HCT116 (cell line): ENCODE measurements around the gene OGFOD2. TPM values are rescaled to one million over a fixed set of nuclear protein-coding genes. Genes with fewer than 3 reads are reported as not detected.

ENCODE experiments used
- ATAC-seq: fragments of 200-7000 bp; cut with Tn5 transposase; 2 replicates; pipeline ENCODE4 v1.9.1; 2020; ENCODE audit warnings: mild to moderate bottlenecking, moderate library complexity
- BruUV-seq: library from RNA; stranded (reverse); fragments of 400-500 nt; replicated peaks from 2 replicates; lab custom pipeline; 2021; lab: Mats Ljungman, UMichigan
- CTCF ChIA-PET: fragments of 300-600 bp; sonication (Branson Sonifier 250); formaldehyde crosslinking; loops from one replicate; lab custom pipeline; 2021; ENCODE audit warnings: antibody characterized with exemption; lab: Charles Lee
- POLR2A ChIA-PET: fragments of 300-600, 350-600 bp; sonication (Branson Sonifier 250); formaldehyde crosslinking; loops from one replicate; lab custom pipeline; 2021; ENCODE audit warnings: antibody characterized with exemption; lab: Charles Lee
- RAD21 ChIA-PET, 2 experiments: fragments of 300-600 bp; sonication (Branson Sonifier 250); formaldehyde crosslinking; loops; one replicate each; lab custom pipeline; 2023; ENCODE audit warnings: low total read pairs in 2 of 2; ENCODE audit not compliant: uncharacterized antibody in 2 of 2, unreplicated experiment in 2 of 2, low non-redundant PET in 1 of 2; lab: Charles Lee
- DNase-seq: peaks from one replicate; pipeline ENCODE4 v3.0.0-alpha.2; 2010; ENCODE audit warnings: low read depth, low spot score
- H2AFZ ChIP-seq: fragments of 200-600 bp; shearing (Covaris generic), sonication (generic); 2 replicates; pipeline ENCODE4 v1.6.1; 2017; ENCODE audit warnings: low read depth, mixed run types, mixed read lengths, antibody characterized with exemption, low read length; ENCODE audit not compliant: poor library complexity, severe bottlenecking
- H3K27ac ChIP-seq: 2 replicates; pipeline ENCODE4 v1.5.1; 2012; ENCODE audit warnings: low read depth, low read length
- H3K27me3 ChIP-seq: fragments of 200-600 bp; sonication (generic); 2 replicates; pipeline ENCODE4 v1.6.1; 2016; ENCODE audit warnings: mixed run types, low read length, mixed read lengths; ENCODE audit not compliant: insufficient read depth
- H3K36me3 ChIP-seq, 2 experiments: fragments of 200-500 bp in 1 of 2; fragments of 200-600 bp in 1 of 2; sonication (Bioruptor generic) in 1 of 2; sonication (generic) in 1 of 2; 2 replicates each; pipeline versions ENCODE4 v1.5.1 to v1.6.1; 2014 to 2016; ENCODE audit warnings: low read length in 2 of 2, inconsistent platforms in 1 of 2, mixed read lengths in 1 of 2, mixed run types in 1 of 2; ENCODE audit not compliant: insufficient read depth in 2 of 2, control insufficient read depth in 1 of 2
- H3K4me1 ChIP-seq, 2 experiments: fragments of 200-600 bp in 1 of 2; sonication (generic) in 1 of 2; 2 replicates each; pipeline versions ENCODE4 v1.5.1 to v1.6.1; 2012 to 2017; ENCODE audit warnings: low read length in 2 of 2, inconsistent platforms in 1 of 2, mild to moderate bottlenecking in 1 of 2, mixed read lengths in 1 of 2, mixed run types in 1 of 2, moderate library complexity in 1 of 2; ENCODE audit not compliant: insufficient read depth in 2 of 2, control insufficient read depth in 1 of 2
- H3K4me2 ChIP-seq: fragments of 200-600 bp; sonication (generic); 2 replicates; pipeline ENCODE4 v1.6.1; 2017; ENCODE audit warnings: mixed run types, low read length, mixed read lengths
- H3K4me3 ChIP-seq, 2 experiments: fragments of 200-600 bp in 1 of 2; sonication (generic) in 1 of 2; replicated peaks in 1 of 2; 2 replicates each; pipeline ENCODE4 v1.5.1; 2011 to 2016; ENCODE audit warnings: low read length in 2 of 2, control low read depth in 1 of 2, low read depth in 1 of 2, mild to moderate bottlenecking in 1 of 2, mixed read lengths in 1 of 2, mixed run types in 1 of 2
- H3K79me2 ChIP-seq: fragments of 200-600 bp; sonication (generic); 2 replicates; pipeline ENCODE4 v1.6.1; 2017; ENCODE audit warnings: mild to moderate bottlenecking, mixed run types, low read length, moderate library complexity, mixed read lengths; ENCODE audit not compliant: insufficient read depth
- H3K9ac ChIP-seq: fragments of 200-600 bp; sonication (generic); 2 replicates; pipeline ENCODE4 v1.6.1; 2016; ENCODE audit warnings: low read length, mixed read lengths
- H3K9me2 ChIP-seq: fragments of 200-600 bp; sonication (generic), shearing (Covaris generic); 2 replicates; pipeline ENCODE4 v1.6.1; 2017; ENCODE audit warnings: mixed run types, mild to moderate bottlenecking, moderate library complexity; ENCODE audit not compliant: insufficient read depth
- H3K9me3 ChIP-seq, 2 experiments: fragments of 200-500 bp in 1 of 2; fragments of 200-600 bp in 1 of 2; sonication (Bioruptor generic) in 1 of 2; sonication (generic) in 1 of 2; 2 replicates each; pipeline ENCODE4 v1.6.1; 2014 to 2017; ENCODE audit warnings: low read length in 2 of 2, mixed read lengths in 2 of 2, inconsistent platforms in 1 of 2, low read depth in 1 of 2, mild to moderate bottlenecking in 1 of 2, mixed run types in 1 of 2, moderate library complexity in 1 of 2; ENCODE audit not compliant: control insufficient read depth in 1 of 2, insufficient read depth in 1 of 2
- H4K20me1 ChIP-seq: fragments of 200-600 bp; sonication (generic), shearing (Covaris generic); 2 replicates; pipeline ENCODE4 v1.6.1; 2017; ENCODE audit warnings: mixed run types, mild to moderate bottlenecking, moderate library complexity; ENCODE audit not compliant: insufficient read depth
- CBX3 ChIP-seq: IDR thresholded peaks from 2 replicates; pipeline ENCODE4 v1.6.1; 2012; ENCODE audit warnings: low read depth
- CEBPB ChIP-seq: IDR thresholded peaks from 2 replicates; pipeline ENCODE4 v1.6.1; 2012; ENCODE audit warnings: low read depth
- EGR1 ChIP-seq: IDR thresholded peaks from 2 replicates; pipeline ENCODE4 v1.6.1; 2012; ENCODE audit warnings: low read depth
- EZH2 ChIP-seq: fragments of 200-600 bp; sonication (generic); IDR thresholded peaks from 2 replicates; pipeline ENCODE4 v1.6.1; 2017; ENCODE audit warnings: antibody characterized with exemption, mixed run types
- EZH2phosphoT487 ChIP-seq: fragments of 200-600 bp; IDR thresholded peaks from 2 replicates; pipeline ENCODE4 v1.6.1; 2018; ENCODE audit warnings: antibody characterized with exemption, borderline replicate concordance
- FOSL1 ChIP-seq: IDR thresholded peaks from 2 replicates; pipeline ENCODE4 v1.6.1; 2012; ENCODE audit warnings: low read depth
- JUND ChIP-seq: IDR thresholded peaks from 2 replicates; pipeline ENCODE4 v1.6.1; 2012
- POLR2A ChIP-seq: IDR thresholded peaks from 2 replicates; pipeline ENCODE4 v1.7.0; 2011; ENCODE audit warnings: borderline replicate concordance; ENCODE audit not compliant: insufficient read depth, insufficient read length; ENCODE audit errors: extremely low read depth
- POLR2AphosphoS5 ChIP-seq: IDR thresholded peaks from 2 replicates; pipeline ENCODE4 v1.6.1; 2011; ENCODE audit warnings: mild to moderate bottlenecking, low read depth, low read length, moderate library complexity
- SIN3A ChIP-seq: IDR thresholded peaks from 2 replicates; pipeline ENCODE4 v1.6.1; 2012; ENCODE audit warnings: low read depth
- SRF ChIP-seq: IDR thresholded peaks from 2 replicates; pipeline ENCODE4 v1.6.1; 2012; ENCODE audit warnings: low read depth
- YY1 ChIP-seq: IDR thresholded peaks from 2 replicates; pipeline ENCODE4 v1.6.1; 2011; ENCODE audit warnings: low read length, low read depth, moderate library complexity, mild to moderate bottlenecking; ENCODE audit not compliant: insufficient replicate concordance; ENCODE audit errors: extremely low read depth
- ZNF274 ChIP-seq: fragments of 200-500 bp; sonication (Bioruptor generic); IDR thresholded peaks from 2 replicates; pipeline ENCODE4 v1.6.1; 2014; ENCODE audit warnings: mild to moderate bottlenecking, low read depth, low read length, inconsistent platforms
- intact Hi-C: fragments of 100-400 bp; cut with micrococcal nuclease; formaldehyde crosslinking; loops from 2 replicates; pipeline ENCODE4 v1.10.0; 2022
- total RNA-seq: library from RNA; stranded (reverse); gene quantifications from one replicate; pipeline ENCODE4 v1.2.1, GENCODE V29; 2021; ENCODE audit not compliant: unreplicated experiment
- TF ChIP-seq, protein P1 (sequence below): IDR thresholded peaks from 2 replicates; pipeline ENCODE4 v1.6.1; 2012
- TF ChIP-seq, protein P2 (sequence below): IDR thresholded peaks from 2 replicates; pipeline ENCODE4 v1.6.1; 2012

Gene OGFOD2
- total RNA-seq, 1 experiment from 2014 or later = 29.5 TPM

- ChIA-PET RAD21 (no interaction called here), POLR2A (no interaction called here), CTCF (no interaction called here)
- Histone ChIP-seq H3K27me3 (no peaks in the 10 kb centered on the region), H3K9ac (no peak overlapping the region), H3K4me1 (no peaks in the 10 kb centered on the region), H3K9me2 (no peaks in the 10 kb centered on the region), H3K9me3 (no peaks in the 10 kb centered on the region), H3K36me3 (no peaks in the 10 kb centered on the region), H3K27ac (no peak overlapping the region), H3K4me3 (no peak overlapping the region), H3K79me2 (no peaks in the 10 kb centered on the region), H3K4me2 (no peak overlapping the region), H2AFZ (no peak overlapping the region), H4K20me1 (no peaks in the 10 kb centered on the region)
- DNase-seq (no peak), ATAC-seq (no peak)
- BruUV-seq = no TSS peak
- intact Hi-C loops = no loop called here
- TF ChIP-seq, protein P1, sequence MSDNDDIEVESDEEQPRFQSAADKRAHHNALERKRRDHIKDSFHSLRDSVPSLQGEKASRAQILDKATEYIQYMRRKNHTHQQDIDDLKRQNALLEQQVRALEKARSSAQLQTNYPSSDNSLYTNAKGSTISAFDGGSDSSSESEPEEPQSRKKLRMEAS = no peak
- TF ChIP-seq EGR1 (no peak), POLR2A (no peak), SIN3A (no peak), CBX3 (no peak), YY1 (no peak), ZNF274 (no peak), EZH2 (no peak), EZH2phosphoT487 (no peak), FOSL1 (no peak), POLR2AphosphoS5 (no peak), SRF (no peak), CEBPB (no peak)
- TF ChIP-seq, protein P2, sequence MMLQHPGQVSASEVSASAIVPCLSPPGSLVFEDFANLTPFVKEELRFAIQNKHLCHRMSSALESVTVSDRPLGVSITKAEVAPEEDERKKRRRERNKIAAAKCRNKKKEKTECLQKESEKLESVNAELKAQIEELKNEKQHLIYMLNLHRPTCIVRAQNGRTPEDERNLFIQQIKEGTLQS = no peak
These were observed 26.4 kb downstream of the OGFOD2 start for GRCh38 chr12:123001464-123001863.

GRCh38 chr12:123003257-123003656 lies 28.2 kb downstream of the OGFOD2 start:
- no peak overlapping the region for H3K4me3 ChIP-seq
- no peak overlapping the region; the same call in 1 of the 2 replicates for H3K27ac ChIP-seq
- POLR2A ChIA-PET = no interaction called here
- H3K9me3 ChIP-seq = no peaks in the 10 kb centered on the region
- H4K20me1 ChIP-seq = no peaks in the 10 kb centered on the region
- H2AFZ ChIP-seq = no peak overlapping the region
- RAD21 ChIA-PET = no interaction called here
- H3K79me2 ChIP-seq = no peaks in the 10 kb centered on the region
- ATAC-seq = no peak
- no peak overlapping the region for H3K9ac ChIP-seq
- H3K9me2 ChIP-seq = no peaks in the 10 kb centered on the region
- intact Hi-C loops = no loop called here
- no peak for DNase-seq
- H3K36me3 ChIP-seq = no peaks in the 10 kb centered on the region
- no peaks in the 10 kb centered on the region for H3K27me3 ChIP-seq
- BruUV-seq = no TSS peak
- CTCF ChIA-PET = no interaction called here
- no peak overlapping the region for H3K4me2 ChIP-seq
- TF ChIP-seq SRF (no peak), JUND (no peak)
- no peaks in the 10 kb centered on the region for H3K4me1 ChIP-seq
